Thyroid gland (tissue), 4 donors: ENCODE measurements around the gene EXOC4.

Experiments used
- CTCF ChIP-seq, 6 experiments: fragments of 200-600 bp in 3 of 6; fragments of 450-650 bp in 3 of 6; sonication (generic) in 3 of 6; IDR thresholded peaks; one replicate each; pipeline ENCODE4 v1.5.1; 2016 to 2019; ENCODE audit warnings: antibody characterized with exemption in 6 of 6, mild to moderate bottlenecking in 2 of 6, inconsistent platforms in 1 of 6, moderate library complexity in 1 of 6
- POLR2A ChIP-seq, 2 donors: fragments of 450-650 bp; IDR thresholded peaks; one replicate each; pipeline ENCODE4 v1.6.1; 2017; ENCODE audit warnings: antibody characterized with exemption in 2 of 2, mild to moderate bottlenecking in 2 of 2, moderate library complexity in 1 of 2

GRCh38 chr7:133442818-133443217 lies 189.9 kb downstream of the EXOC4 start:
- TF ChIP-seq CTCF (IDR thresholded peaks at IDR 0.05), result no peak
- TF ChIP-seq POLR2A (IDR thresholded peaks at IDR 0.05), result no peak
